Neural cell (in vitro differentiated cells): ENCODE data around the gene TPSD1.

Experiments used
- CTCF ChIP-seq: fragments of 450-650 bp; IDR thresholded peaks from 2 replicates; pipeline ENCODE4 v1.5.1; 2014; ENCODE audit warnings: antibody characterized with exemption, mild to moderate bottlenecking, moderate library complexity; ENCODE audit not compliant: poor library complexity, severe bottlenecking
- EP300 ChIP-seq: fragments of 450-650 bp; conservative IDR thresholded peaks from 2 replicates; pipeline ENCODE4 v1.6.1; 2014; ENCODE audit warnings: antibody characterized with exemption, mild to moderate bottlenecking, moderate library complexity; ENCODE audit not compliant: poor library complexity, severe bottlenecking
- EZH2 ChIP-seq: fragments of 200-600, 300-800 bp; shearing (Covaris generic), sonication (generic); IDR thresholded peaks from 2 replicates; pipeline ENCODE4 v1.6.1; 2014; ENCODE audit warnings: antibody characterized with exemption, low read length, borderline replicate concordance, mild to moderate bottlenecking; ENCODE audit not compliant: insufficient read depth, poor library complexity, severe bottlenecking
- POLR2AphosphoS5 ChIP-seq: IDR thresholded peaks from 2 replicates; pipeline ENCODE4 v1.6.1; 2012
- RAD21 ChIP-seq: fragments of 450-650 bp; conservative IDR thresholded peaks from 2 replicates; pipeline ENCODE4 v1.6.1; 2014; ENCODE audit warnings: antibody characterized with exemption, mild to moderate bottlenecking, moderate library complexity
- SMC3 ChIP-seq: fragments of 450-650 bp; conservative IDR thresholded peaks from 2 replicates; pipeline ENCODE4 v1.6.1; 2014; ENCODE audit warnings: antibody characterized with exemption, mild to moderate bottlenecking, moderate library complexity; ENCODE audit not compliant: poor library complexity
- TAF1 ChIP-seq: IDR thresholded peaks from 2 replicates; pipeline ENCODE4 v1.6.1; 2012; ENCODE audit warnings: low read depth

GRCh38 chr16:1272453-1273198 is 16.8 kb downstream of the TPSD1 start:
- TF ChIP-seq CTCF, result no peak
- no peak for TF ChIP-seq EZH2
- TF ChIP-seq POLR2AphosphoS5, result no peak
- TF ChIP-seq EP300, result no peak
- TF ChIP-seq SMC3, result no peak
- TF ChIP-seq TAF1, result no peak
- no peak for TF ChIP-seq RAD21
